Small intestine (tissue), 7 donors: Measurements from ENCODE around the gene SIX5. TPM values are rescaled to one million over a fixed set of nuclear protein-coding genes. Genes with fewer than 3 reads are reported as not detected.

ENCODE experiments used
- DNase-seq, 2 donors: peaks; one replicate each; pipeline versions ENCODE4 v3.0.0 to v3.0.0-alpha.2; 2013
- FAIRE-seq: peaks from 2 replicates; lab custom pipeline; 2012; peaks lifted over from hg19 to GRCh38; lab: Jason Lieb, UNC
- H3K27ac ChIP-seq, 3 donors: one replicate each; pipeline ENCODE4 v1.5.1; 2013; ENCODE audit warnings: low read length in 2 of 3, mild to moderate bottlenecking in 2 of 3, control low read depth in 1 of 3, inconsistent platforms in 1 of 3, low read depth in 1 of 3, moderate library complexity in 1 of 3
- H3K27me3 ChIP-seq, 3 donors: one replicate each; pipeline ENCODE4 v1.6.1; 2013; ENCODE audit warnings: low read length in 3 of 3, inconsistent platforms in 1 of 3; ENCODE audit not compliant: control insufficient read depth in 3 of 3, insufficient read depth in 3 of 3
- H3K36me3 ChIP-seq, 3 donors: one replicate each; pipeline ENCODE4 v1.6.1; 2013; ENCODE audit warnings: low read length in 3 of 3, inconsistent platforms in 1 of 3, low read depth in 1 of 3, mild to moderate bottlenecking in 1 of 3, moderate library complexity in 1 of 3; ENCODE audit not compliant: control insufficient read depth in 3 of 3, insufficient read depth in 2 of 3
- H3K4me1 ChIP-seq, 3 donors: one replicate each; pipeline ENCODE4 v1.6.1; 2013; ENCODE audit warnings: low read length in 2 of 3, inconsistent platforms in 1 of 3, low read depth in 1 of 3, mild to moderate bottlenecking in 1 of 3, moderate library complexity in 1 of 3; ENCODE audit not compliant: control insufficient read depth in 3 of 3, insufficient read depth in 2 of 3
- H3K4me3 ChIP-seq, 3 donors: one replicate each; pipeline ENCODE4 v1.5.1; 2013; ENCODE audit warnings: low read length in 3 of 3, control low read depth in 1 of 3, inconsistent platforms in 1 of 3, low read depth in 1 of 3, mild to moderate bottlenecking in 1 of 3, moderate library complexity in 1 of 3
- H3K9me3 ChIP-seq, 2 donors: one replicate each; pipeline ENCODE4 v1.6.1; 2013; ENCODE audit warnings: low read depth in 1 of 2, low read length in 1 of 2; ENCODE audit not compliant: control insufficient read depth in 2 of 2, insufficient read depth in 1 of 2
- WGBS, 3 donors: extraction: QIAGEN DNeasy Blood & Tissue Kit; methylation state at CpG; one replicate each; pipeline ENCODE4 v1.1.7; 2013; 5-methylcytosine and 5-hydroxymethylcytosine counted together
- polyA plus RNA-seq, 4 donors: library from polyadenylated mRNA; stranded (reverse) in 3 of 4; unstranded in 1 of 4; fragments of 200-250 nt in 3 of 4; fragments of 120-200 nt in 1 of 4; gene quantifications; one replicate each; pipeline versions ENCODE4 v1.2.1 to v1.2.3, GENCODE V29; 2013
- donor health status: healthy with polysubstance abuse.
- donor health status: control.
- donor health status: control.
- donor health status: Bipolar disorder and iron deficiency.
- donor health status: healthy.

The SIX5 gene
- polyA plus RNA-seq, 4 donors = 1.6 to 12.4 (median 6.3) TPM

- H3K27ac ChIP-seq = no peak overlapping the region
- 83 to 86% (median 84%) methylated on average over 12 of the region's 12 CpGs for WGBS, 3 donors
- H3K4me3 ChIP-seq = no peak overlapping the region
- no peaks in the 10 kb centered on the region for H3K9me3 ChIP-seq
- H3K36me3 ChIP-seq = peaks cover 0 to 49% (median 2%) of the 10 kb centered on the region in 3 donors
- no peaks in the 10 kb centered on the region for H3K27me3 ChIP-seq
- no peak for DNase-seq
- H3K4me1 ChIP-seq = peaks cover 0 to 8% (median 4%) of the 10 kb centered on the region in 3 donors
- no peak for FAIRE-seq
Observed at GRCh38 chr19:45814166-45814780, 45.2 kb upstream of the SIX5 start.

GRCh38 chr19:45812297-45812696, 43.2 kb upstream of the SIX5 start:
- no peaks in the 10 kb centered on the region for H3K27me3 ChIP-seq
- H3K9me3 ChIP-seq = no peaks in the 10 kb centered on the region
- 83 to 92% (median 87%) methylated on average over 6 of the region's 6 CpGs for WGBS, 3 donors
- FAIRE-seq = no peak
- peaks cover 0 to 30% (median 2%) of the 10 kb centered on the region in 3 donors for H3K36me3 ChIP-seq
- H3K4me1 ChIP-seq = peaks cover 0 to 8% (median 4%) of the 10 kb centered on the region in 3 donors
- no peak overlapping the region for H3K4me3 ChIP-seq
- H3K27ac ChIP-seq = no peak overlapping the region
- DNase-seq = no peak

DNA sequence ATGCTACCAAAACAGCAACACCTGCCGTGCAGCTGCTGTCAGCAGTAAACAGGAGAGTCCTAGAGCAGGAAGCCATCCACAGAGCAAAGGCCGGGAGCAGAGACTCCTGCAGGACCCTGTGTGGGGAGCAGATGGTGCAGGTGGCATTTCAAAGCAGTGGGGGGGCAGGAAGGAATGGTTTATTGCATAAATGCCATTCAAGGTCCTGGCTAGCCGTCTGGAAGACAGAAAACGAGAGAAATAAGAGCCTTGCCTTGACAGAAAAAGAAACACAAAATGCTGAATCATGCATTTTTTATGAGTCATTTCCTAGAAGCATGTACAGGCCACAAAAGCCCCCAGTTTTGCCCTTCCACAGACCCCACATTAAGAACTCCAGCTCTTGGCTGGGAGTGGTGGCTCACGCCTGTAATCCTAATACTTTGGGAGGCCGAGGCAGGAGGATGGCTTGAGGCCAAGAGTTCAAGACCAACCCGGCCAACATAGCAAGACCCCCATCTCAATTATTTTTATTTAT, 40.6 kb upstream of the SIX5 start:
- no peak for FAIRE-seq
- peaks cover 0 to 10% (median 0%) of the 10 kb centered on the region in 3 donors for H3K36me3 ChIP-seq
- H3K4me3 ChIP-seq = no peak overlapping the region
- H3K4me1 ChIP-seq = peaks cover 0 to 5% (median 4%) of the 10 kb centered on the region in 3 donors
- H3K27ac ChIP-seq = no peak overlapping the region
- 9 to 26% (median 20%) methylated on average over 7 of the region's 7 CpGs for WGBS, 3 donors
- peaks cover 0 to 2% (median 0%) of the 10 kb centered on the region in 3 donors for H3K27me3 ChIP-seq
- H3K9me3 ChIP-seq = no peaks in the 10 kb centered on the region
- peak; percentile 36 to 48 for DNase-seq

DNA sequence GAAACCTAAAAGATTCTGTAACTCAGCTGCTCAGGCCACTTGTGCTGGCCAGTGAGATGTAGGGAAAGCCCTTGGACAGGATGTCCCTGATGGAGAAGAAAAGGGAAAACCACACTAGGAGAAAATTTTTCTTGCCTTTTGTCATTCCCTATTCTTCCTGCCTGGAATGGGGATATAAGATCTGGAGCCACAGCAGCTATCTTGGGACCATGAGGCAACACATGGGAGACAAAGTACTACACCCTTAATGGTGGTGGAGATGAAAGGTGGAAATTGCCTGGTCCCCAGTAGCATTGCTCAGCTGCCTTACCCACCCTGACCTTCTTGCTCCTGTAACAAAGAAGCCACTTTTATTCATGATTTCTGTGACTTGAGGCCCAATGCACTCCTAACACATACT, 36.7 kb upstream of the SIX5 start:
- Histone ChIP-seq H3K36me3 (no peaks in the 10 kb centered on the region), H3K27ac (no peak overlapping the region), H3K4me3 (no peak overlapping the region), H3K27me3 (peaks cover 0 to 5% (median 0%) of the 10 kb centered on the region in 3 donors), H3K9me3 (no peaks in the 10 kb centered on the region), H3K4me1 (peaks cover 0 to 5% (median 4%) of the 10 kb centered on the region in 3 donors)
- DNase-seq (no peak), FAIRE-seq (no peak)

GRCh38 chr19:45804959-45805230, 35.8 kb upstream of the SIX5 start:
- WGBS, 3 donors = 83 to 90% (median 88%) methylated on average over 8 of the region's 8 CpGs

GRCh38 chr19:45804140-45804958, 35.3 kb upstream of the SIX5 start:
- no peak overlapping the region for H3K27ac ChIP-seq
- H3K9me3 ChIP-seq = no peaks in the 10 kb centered on the region
- no peak overlapping the region for H3K4me3 ChIP-seq
- no peak for FAIRE-seq
- DNase-seq = no peak
- H3K27me3 ChIP-seq = peaks cover 0 to 5% (median 0%) of the 10 kb centered on the region in 3 donors
- 82 to 89% (median 85%) methylated on average over 52 to 57 of the region's 57 CpGs for WGBS, 3 donors
- H3K36me3 ChIP-seq = no peaks in the 10 kb centered on the region
- H3K4me1 ChIP-seq = no peaks in the 10 kb centered on the region

More at GRCh38 chr19:45804959-45805230, 35.8 kb upstream of the SIX5 start:
- H3K4me1 ChIP-seq = peaks cover 0 to 5% (median 4%) of the 10 kb centered on the region in 3 donors
- H3K27ac ChIP-seq = no peak overlapping the region
- no peaks in the 10 kb centered on the region for H3K36me3 ChIP-seq
- no peaks in the 10 kb centered on the region for H3K9me3 ChIP-seq
- no peak for FAIRE-seq
- DNase-seq = no peak
- no peak overlapping the region for H3K4me3 ChIP-seq
- peaks cover 0 to 5% (median 0%) of the 10 kb centered on the region in 3 donors for H3K27me3 ChIP-seq

GRCh38 chr19:45801603-45802175, 32.6 kb upstream of the SIX5 start:
- FAIRE-seq (no peak), DNase-seq (no peak)
- H3K4me1 ChIP-seq = no peaks in the 10 kb centered on the region
- no peaks in the 10 kb centered on the region for H3K9me3 ChIP-seq
- H3K27ac ChIP-seq = no peak overlapping the region
- no peak overlapping the region for H3K4me3 ChIP-seq
- H3K36me3 ChIP-seq = no peaks in the 10 kb centered on the region
- WGBS, 3 donors = 76 to 79% (median 77%) methylated on average over 7 of the region's 7 CpGs
- peaks cover 0 to 5% (median 0%) of the 10 kb centered on the region in 3 donors for H3K27me3 ChIP-seq

- H3K27me3 ChIP-seq = peaks cover 0 to 3% (median 0%) of the 10 kb centered on the region in 3 donors
- WGBS, 3 donors = 77 to 82% (median 78%) methylated on average over 8 of the region's 8 CpGs
- H3K36me3 ChIP-seq = no peaks in the 10 kb centered on the region
- DNase-seq = no peak
- H3K27ac ChIP-seq = no peak overlapping the region
- H3K4me1 ChIP-seq = no peaks in the 10 kb centered on the region
- FAIRE-seq = no peak
- no peaks in the 10 kb centered on the region for H3K9me3 ChIP-seq
- H3K4me3 ChIP-seq = no peak overlapping the region
Observed at GRCh38 chr19:45800070-45800553, 31.1 kb upstream of the SIX5 start.
